ENCODE data around the gene FAM107A.
"Not testable (repeated sequence)": the region's sequence is repeated elsewhere in the genome, so short reads cannot be mapped to it uniquely, and the experiment has no call there.

The FAM107A gene

DNA sequence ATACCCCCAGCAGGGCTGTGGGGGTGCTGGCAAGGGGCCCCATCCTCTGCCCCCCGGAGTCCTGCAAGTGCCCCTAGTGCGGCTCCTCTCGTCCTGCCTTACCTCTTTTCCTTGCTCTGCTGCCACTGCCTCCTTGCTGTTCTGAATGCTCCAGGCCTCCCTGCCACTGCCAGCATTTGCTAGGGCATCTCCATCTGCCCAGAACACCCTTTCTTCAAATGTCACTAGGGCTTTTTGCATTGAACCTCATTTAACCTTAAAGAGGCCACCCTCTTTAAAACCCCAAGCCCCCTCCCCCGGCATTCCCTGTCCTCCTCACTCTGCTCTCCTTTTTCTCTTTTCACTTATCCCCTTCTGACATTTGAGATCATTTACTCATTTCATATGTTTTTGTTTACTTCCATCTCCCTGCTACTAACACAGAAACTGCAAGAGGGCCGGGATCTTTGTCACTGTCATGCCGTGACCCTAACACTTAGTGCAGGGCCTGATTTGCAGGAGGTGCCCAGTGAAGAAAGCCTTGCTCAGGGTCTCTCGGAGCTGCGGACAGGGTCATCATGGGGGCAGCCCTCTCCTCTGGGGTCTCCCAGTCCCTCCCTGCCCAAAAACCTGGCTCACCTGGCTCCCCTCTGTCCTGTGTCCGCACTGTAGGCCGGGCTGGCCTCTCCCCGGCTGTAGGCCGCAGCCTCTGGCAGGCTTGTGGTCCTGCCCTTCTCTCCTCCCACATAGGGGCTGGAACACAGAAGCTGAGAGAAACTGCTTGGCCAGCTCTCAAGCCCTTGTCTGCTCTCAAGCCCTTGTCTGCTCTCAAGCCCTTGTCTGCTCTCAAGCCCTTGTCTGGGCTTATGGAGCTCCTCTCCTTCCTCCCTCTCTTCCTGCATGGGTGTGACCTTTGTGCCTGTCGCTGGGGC is 40.4 kb downstream of the FAM107A start, which contains the start of gene ACOX2:
Gene ACOX2, minus strand, starts transcription at position 690 of the 911 bp plus-strand sequence. CDS start 2,084 bp downstream, outside the sequence.
- DNase-seq (ENCODE audit: low spot score) = no peak

DNA sequence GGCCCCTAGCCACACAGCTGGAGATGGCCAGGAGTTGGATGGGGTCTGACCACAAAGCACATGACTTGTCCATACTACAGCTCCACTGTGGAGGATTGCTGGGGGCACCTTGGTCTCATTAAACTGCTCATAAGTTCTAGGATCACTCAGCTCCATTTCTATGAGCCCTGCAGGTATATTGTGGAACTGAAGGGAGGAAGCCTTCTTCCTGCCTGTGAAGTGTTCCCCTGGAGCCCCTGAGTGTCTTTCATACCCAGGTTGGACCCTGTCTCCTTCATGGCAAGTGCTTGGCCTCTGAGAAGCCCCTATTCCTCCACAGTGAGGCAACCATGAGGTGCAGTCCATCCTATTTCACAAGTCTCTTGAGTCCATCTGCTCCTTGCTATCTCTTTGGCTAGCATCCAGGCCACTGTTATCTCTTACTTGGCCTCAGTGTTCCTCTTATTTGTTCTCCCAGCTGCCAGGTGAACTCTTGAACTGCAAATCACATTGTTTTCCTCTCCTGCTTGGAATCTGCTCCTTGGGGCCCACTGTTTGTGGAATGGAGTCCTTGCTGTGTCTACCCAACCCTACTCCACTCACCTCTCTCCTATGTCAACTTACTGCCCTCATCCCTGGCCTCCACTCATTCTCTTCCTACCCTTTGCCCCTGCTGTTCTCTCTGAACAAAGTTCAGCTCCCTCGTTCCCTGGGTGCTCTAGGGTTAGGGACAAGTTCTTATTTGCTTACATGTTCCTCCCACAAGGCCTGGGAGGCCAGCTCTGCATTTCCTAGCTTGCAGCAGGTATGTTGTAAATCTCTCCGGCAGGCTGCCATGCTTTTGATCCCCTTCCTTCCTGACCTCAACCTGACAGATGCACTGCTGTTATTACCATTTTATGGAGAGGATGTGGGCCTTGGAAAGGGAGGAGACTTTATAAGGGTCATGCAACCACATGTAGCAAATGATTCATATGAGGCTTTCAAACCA is 41.4 kb downstream of the FAM107A start:
- DNase-seq (ENCODE audit: low spot score) = no peak

DNA sequence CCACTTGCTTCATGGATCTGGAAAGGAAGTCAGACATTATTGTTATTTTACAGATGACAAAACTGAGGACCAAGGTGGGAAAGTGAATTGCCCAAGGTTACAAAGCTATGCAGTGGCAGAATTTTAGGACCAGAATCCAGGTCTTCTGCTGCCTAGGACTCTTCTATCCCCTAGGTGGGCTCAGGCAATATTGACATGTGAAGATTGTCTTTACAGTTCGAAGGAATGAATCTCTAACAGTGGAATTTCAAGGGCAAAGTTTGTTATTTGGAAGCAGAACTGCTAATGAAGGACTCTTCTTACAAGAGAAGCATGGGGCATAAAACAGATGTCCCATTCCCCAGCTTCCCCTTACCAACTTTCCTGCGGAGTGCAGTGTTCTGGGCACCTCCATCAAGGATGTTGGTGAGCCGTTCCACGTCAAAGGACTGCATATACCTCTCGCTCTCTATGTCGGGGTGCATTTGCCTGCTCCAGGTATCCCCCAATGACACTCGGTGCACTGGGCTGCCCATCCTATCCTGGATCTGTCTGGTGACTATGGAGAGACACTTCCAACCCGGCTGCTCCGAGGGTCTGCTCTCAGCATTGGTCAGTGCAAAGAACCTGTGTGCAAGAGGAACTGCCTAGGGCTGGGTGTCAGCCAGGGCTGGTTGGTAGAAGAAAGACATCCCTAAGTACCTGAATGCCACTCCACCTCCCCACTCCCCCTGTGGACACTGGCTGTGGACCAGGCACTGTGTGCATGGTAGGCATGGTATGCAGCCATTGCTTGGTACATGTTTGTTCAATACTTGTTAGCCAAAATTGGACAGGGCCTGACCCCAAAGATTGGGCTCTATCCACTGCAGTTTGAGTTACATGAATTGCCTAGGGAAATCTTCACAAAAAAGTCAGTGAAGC is 42.3 kb downstream of the FAM107A start:
- DNase-seq (ENCODE audit: low spot score) = no peak

DNA sequence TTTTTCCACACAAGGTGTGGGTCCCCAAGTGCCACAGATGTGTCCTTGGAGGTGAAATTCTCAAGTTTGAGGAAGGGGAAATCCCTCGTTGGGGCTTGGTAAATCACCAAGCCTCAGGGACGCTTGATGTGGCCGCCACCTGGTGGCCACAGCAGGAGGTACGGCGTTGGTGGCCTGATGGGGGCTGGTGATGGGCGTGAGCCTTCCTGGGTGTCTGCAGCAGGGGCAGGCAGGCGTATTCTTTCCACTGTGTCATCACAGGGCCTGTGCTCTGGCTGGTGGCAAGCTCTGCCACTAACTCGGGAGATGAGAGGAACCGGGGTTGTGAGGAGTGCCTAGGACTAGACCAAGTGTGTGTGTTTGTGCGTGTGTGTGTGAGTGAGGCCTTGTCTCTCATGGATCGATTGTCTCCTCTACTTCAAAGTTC is 44.4 kb downstream of the FAM107A start:
- peak; percentile 86 for DNase-seq (ENCODE audit: low spot score)

DNA sequence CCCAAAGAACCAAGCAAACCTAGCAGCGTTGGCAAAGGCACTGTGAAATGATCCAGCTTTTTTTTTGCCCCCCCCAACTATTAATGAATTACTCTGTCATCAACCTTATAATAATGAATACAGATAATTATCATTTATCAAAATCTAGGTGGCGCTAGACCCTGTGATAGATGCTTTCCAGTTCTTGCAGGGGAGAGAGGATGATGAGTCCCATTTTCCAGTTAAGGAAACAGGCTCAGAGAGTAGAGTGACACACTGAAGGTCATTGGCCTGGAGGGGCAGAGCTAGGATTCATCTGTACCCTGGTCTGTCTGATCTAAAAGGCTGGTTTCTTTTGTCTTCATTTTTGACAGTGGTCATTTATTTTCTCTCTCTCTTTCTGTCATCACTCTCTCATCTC is 45.2 kb downstream of the FAM107A start:
- DNase-seq (ENCODE audit: low spot score) = no peak

DNA sequence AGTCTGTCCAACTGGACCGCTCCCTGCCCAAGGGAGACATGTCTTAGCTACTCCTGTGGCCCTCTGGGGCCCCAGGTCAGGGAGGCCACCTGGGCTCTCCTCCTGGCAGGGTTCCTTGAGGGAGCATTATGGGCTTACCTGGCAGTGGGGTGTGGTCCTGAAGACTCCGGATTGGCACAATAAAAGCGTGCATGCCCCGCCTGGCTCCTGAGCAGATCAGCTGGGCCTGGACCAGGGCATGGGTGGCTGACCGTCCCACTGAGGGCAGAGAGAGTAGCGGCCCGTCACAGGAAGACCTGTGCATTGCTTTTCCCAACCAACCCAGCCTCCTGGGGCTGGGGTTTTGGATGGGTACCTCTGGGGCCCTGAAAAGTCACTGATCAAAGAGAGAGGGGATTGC is 45.6 kb downstream of the FAM107A start:
- DNase-seq (ENCODE audit: low spot score) = no peak

DNA sequence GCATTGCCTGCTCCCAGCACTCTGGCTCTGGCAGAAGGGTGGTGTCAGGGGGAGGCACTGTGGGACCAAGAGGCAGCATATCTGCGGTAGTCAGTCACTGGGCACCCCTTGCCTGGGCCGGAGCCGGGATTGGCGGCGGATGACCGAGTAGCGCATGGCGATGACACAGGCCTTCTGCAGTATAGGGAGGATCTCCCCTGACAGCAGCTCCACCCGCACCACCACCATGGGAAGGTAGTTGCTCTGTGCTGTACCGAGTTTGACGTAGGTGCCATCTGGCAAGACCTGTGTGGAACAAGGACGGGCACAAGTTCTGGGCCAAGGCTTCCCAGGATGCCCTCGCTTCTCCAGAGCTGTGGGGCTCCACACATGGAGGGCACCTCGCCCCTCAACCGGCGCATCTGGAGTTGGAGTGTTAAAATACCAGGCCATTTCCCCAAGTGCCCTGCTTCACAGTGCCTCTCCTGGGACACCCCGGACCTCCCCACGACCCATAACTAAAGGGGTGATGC is 46.8 kb downstream of the FAM107A start:
- DNase-seq (ENCODE audit: low spot score) = no peak

DNA sequence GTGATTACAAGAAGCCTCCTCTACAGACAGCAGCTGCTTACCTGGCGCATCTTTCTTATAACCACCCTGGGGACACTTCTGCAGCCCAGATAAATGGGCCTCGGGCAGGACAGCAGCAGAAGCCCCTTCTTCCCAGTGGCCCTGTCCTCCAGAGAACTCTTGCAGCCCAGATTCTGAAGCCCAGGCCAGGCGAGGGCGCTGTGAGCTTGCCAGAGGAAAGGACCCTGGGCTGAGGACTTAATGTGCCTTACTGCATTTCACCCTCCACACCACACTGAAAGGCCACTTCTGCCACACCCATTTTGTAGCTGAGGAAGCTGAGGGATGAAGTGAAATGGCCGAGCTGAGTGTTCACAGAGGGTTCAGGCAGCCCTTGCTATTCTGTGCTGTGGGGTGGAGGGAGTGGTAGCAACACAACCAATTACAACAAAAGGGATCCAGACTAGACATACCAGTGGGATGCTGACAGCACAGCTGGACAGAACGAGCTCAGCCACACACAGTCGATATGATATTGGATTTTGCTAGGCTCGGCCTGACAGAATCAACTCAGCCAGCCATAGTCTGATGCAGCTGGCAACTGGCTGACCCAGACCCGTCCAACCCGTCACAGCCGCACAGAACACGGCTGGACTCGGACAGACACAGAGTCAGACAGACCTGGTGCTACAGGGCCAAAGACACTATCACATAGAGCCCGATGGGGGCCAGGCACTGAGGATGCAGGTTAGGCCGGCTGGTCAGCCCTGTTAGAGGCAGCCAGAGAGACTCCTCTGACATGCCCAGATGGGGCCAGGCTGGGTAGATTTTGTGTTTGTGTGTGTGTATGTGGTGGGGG is 47.5 kb downstream of the FAM107A start:
- peak; percentile 83 for DNase-seq (ENCODE audit: low spot score)

DNA sequence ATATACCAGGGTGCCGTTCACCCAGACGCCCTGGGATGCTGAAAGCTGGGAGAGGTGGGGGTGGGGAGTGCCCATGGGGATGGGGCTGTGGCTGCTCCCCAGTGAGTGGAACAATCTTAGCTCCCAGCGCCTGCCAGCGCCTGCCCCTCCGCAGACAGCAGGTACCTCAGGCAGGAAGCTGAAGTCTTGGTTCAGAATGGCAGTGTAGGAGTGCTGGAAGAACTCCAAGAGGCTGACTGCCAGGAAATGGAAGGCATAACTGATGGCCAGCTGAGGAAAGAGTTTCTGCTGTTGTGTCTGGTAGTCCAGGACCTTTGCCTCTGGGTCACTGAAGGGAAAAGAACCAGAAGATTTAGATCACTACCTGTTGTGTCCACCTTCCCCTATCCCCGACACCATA is 48.6 kb downstream of the FAM107A start:
- peak; percentile 55 for DNase-seq (ENCODE audit: low spot score)

DNA sequence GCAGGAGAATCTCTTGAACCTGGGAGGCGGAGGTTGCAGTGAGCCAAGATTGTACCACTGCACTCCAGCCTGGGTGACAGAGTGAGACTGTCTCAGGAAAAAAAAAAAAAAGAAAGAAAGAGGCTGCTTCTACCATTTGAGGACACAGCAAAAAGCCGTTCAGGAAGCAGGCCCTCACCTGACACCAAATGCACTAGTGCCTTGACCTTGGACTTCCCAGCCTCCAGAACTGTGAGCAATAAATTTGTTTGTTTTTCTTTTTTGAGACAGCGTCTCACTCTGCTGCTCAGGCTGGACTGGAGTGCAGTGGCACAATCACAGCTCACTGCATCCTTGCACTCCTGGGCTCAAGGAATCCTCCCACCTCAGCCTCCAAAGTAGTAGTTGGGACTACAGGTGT is 49.8 kb downstream of the FAM107A start:
- DNase-seq (ENCODE audit: low spot score) = not testable (repeated sequence)

DNA sequence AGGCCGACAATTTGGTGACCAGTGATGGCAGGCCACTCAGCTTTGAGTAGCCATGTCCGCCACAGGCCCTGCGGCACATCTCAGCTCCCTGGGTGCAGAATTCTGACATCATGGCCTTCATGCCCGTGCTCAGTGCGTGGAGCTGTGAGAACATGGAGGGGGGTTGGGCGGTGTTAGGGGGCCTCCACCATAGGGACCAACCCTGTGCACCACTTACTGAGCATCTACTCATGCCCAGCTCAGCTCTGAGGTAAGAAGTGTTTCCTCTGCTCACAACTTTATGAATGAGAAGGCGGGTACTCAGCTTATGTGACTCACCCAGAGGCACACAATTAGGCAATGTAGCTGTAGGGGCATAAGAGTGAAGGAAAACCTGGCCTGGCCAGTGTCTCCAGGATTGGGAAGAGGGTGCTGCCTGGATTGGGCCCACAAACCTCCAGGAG is 50.7 kb downstream of the FAM107A start:
- DNase-seq (ENCODE audit: low spot score) = peak; percentile 63

DNA sequence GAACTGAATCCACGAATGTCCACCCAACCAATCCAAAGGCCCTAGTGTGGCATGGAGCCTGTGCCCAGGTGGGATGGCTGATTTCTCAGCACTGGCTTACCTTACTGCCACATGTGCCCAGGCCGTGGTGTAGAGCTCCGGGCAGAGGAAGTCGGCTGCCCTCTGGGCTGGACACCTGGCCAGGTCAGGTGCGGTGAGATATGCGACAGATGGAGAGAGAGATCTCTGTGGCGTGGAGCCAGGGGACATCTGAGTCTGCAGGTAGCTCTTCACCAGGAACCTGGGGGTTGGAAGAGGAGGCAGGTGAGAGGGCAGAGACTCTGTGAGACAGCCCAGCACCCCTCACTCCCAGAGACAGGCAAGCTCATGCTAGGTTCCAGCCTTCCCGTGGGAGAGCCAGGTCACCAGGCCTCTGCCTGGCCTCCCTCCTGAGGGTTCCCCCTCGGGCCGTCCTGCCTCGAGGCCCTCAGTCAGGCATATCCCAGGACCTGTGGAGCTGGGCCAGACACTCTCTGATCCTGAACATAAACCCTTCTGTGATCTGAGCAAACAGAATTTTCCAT is 52.8 kb downstream of the FAM107A start:
- no peak for DNase-seq (ENCODE audit: low spot score)

DNA sequence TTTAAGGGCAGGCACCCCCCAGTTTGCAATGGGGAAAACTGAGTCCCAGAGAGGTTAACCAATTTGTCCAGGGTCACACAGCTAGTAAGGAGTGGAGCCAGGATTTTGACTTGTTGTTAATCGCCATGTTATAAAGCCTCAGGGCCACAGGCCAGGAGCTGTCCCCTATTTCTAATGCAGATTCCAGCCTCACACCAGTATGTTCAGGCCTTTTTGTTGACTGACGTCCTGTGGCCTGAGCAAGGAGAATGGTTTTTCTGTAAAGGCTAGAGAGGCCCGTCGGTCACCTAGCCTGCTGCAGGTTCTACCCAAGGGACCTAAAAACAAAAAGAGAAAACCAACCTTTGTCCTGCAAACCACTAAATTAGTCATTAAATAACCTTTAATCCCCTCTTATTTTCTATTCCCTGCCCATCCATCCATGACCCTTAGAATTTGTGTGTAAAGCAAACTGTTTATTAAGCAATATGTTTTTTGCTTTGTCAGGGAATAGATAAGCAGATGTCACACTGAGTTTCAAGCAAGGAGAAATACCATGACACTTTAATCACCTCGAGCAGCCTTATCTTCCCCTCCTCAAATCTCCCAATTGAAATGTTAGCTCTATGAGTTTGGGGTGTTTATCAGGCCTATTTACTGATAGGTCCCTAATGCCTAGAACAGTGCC is 54.3 kb downstream of the FAM107A start:
- DNase-seq (ENCODE audit: low spot score) = no peak

DNA sequence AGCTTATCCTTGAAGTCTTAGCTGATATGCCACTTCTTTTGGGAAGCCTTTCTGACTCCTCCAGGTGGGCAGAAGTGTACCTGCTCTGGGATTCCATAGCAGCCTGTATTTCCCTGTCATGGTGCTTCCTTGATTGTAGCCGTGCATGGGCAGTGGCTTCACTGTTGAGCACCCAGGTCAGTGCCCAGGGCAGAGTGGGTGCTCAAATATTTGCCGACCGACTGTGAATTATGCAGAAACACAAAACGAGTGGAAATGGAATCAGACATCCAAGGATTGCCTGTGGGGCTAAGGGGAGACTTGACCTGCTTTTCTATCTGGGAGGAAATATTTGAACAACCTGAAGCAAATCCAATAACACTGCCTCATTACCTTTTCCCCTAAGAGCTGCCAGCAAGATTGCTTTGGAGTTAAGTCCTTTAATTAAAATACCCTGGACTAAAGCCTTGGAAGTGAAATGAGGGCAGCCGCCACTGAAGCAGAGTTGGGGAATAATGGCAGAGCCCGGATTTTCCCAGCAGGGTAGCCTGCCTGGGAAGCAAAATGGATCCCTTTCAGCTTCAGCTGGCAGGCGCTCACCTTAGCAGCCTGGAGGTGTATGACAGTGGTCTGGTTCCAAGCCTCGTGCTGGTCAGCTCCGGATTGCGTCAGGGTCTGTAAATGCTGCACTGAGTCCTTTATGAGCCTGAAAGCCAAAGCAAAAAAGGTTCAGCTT is 55.1 kb downstream of the FAM107A start:
- DNase-seq (ENCODE audit: low spot score) = peak; percentile 43

DNA sequence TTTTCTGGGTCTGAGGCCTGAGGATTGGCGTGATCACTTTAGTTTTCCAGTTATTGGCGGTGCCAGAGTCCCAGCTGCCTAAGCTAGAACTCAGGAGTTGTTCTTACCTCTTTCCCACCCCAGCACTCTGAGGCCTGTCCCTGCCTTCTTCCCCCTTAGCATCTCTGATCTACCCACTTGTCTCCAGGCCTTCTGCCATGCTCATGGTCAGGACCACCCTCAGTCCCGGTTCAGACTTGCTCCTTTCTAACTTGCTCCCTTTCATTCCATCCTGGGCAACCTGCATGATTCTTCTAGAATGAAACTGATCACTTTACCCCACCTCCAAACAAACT is 55.9 kb downstream of the FAM107A start:
- no peak for DNase-seq (ENCODE audit: low spot score)

DNA sequence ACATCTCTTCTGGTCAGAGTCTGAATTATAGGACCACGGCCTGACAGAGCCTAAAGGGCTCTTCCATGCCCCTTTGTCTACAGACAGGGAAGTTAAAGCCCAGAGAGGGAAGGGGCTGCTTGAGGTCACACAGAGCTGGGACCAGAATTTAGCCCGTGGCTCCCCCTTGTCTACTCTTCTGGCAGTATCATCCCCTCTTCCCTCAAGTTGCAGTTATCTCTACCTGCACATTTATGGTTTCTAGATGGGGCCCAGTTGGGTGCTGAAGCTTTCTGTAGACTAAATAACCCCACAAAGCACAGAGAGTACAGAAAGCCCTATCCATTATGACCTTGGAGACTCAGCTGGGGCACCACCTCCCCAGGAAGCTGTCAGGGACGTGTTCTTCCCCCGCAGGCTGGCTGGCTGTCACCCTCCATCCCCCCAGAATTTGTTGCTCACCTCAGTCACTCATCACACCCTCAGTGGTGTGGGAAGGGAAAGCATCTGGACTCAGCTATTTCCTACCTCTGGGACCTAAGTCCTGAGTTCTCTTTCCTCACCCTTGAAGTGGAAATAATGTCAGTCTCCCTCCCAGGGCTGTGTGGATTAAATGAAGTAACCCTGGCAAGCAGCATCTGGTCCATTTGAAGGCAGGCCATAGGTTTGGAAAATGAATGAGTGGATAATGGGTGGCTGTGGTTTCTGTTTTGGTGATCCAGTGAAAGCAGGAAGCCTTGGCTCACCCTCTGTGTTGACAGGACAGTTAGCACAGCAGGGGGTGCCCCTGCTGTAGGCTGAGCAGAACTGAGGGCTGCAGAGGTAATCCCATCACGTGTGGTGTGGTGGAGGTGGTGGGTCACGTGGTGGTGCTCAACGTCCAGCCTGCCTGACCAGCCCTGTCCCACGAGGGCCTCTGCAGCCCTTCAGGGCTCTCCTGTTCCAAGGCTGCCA is 56.5 kb downstream of the FAM107A start:
- DNase-seq (ENCODE audit: low spot score) = no peak

DNA sequence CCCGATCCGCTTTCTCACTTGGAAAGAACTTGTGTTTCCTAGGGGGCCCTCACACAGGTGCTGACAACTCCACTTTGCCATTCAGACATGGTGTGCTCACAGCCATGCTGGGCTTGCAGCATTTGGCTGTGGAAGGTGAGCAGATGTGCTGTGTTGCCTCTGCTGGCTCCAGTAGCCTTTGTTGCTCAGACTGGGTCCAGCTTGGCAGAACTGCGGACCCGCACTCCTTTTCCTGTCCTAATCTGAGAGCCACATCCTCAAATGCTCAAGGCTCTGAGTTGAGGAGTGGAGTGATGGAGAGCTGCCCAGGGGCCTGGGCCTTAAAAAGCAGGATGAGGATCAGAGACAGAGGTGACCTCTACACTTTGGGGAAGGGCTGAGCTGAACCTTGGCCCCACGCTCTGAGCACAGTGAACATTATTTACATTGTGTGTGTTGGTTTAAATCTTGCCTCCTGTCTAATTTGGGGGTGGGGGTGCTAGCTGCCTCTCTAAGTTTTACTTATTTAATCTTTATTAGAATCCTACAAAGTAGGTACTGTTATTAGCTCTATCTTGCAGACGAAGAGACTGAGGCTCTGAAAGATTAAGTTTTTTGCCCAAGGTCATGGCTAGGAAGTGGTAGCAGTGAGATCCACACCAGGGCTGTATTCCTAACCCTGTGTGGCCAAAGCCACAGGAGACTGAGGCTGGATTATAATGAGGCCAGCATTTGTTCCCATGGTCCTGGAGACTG is 57.4 kb downstream of the FAM107A start:
- no peak for DNase-seq (ENCODE audit: low spot score)

Data from iPS-NIHi11 (cell line).